Dedifferentiated amniotic fluid mesenchymal stem cell (primary cell): ENCODE data around the gene CCDC18.

Experiments used
- DNase-seq: peaks from one replicate; pipeline ENCODE4 v3.0.0-alpha.2; 2016; ENCODE audit errors: extremely low spot score

CCDC18 gene

GRCh38 chr1:93317207-93317606 is 136.7 kb downstream of the CCDC18 start:
- no peak for DNase-seq

GRCh38 chr1:93317943-93318342 is 137.4 kb downstream of the CCDC18 start:
- DNase-seq = no peak

DNA sequence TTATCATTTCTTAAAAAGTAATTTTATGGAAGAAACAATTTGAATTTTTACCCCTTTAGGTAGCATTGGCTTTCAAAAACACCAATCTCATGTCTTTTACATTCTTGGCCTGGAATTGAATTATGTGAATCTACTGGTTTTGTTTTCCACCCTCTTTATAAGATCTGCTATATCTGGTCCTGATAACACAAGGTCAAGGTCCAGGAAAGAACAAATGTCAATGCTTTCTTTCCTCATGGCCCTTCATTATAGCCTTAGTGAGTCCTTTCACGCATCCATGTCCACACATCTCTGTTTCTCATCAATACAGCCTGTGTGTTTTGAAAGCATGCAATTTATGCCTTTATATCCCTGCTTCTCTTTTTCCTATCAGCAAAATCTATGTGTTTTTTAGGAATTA is 141.2 kb downstream of the CCDC18 start:
- no peak for DNase-seq

GRCh38 chr1:93322349-93322748 is 141.8 kb downstream of the CCDC18 start:
- no peak for DNase-seq

DNA sequence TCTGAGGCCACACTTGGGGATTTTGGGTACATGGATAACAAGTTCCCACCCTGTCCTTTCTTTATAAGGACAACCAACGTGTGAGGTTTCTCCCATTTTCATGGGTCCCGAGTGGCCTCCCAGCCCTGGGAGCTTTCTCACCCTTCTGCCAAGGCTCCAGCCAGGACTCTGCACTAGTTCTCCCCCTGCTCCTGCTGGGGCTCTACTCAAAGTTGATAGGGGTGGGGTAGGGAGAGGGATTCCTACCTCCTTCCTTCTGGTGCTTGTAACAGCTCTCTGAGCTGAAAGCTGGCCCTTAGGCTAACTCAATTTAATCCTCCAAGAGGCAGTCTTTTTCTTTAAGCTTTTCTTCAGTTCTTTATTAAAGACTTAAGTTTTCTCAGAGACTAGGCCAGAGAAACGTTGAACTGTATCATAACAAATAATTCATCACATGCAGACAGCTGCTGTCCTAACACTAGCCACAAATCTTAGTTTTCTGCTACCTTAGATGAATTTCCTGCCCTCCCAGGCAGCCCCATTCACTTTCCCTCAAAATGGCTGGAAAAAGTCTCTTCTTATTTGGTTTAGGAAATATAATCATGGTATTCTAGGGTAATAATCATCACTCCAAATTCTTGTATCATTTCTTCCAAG is 142.8 kb downstream of the CCDC18 start:
- no peak for DNase-seq

- peak; percentile 82 for DNase-seq
Measured at GRCh38 chr1:93324486-93325464, 144.3 kb downstream of the CCDC18 start.
